GM12878 (cell line): ENCODE data around the gene DCTN2. TPM values are rescaled to one million over a fixed set of nuclear protein-coding genes. Genes with fewer than 3 reads are reported as not detected.

ENCODE experiments used
- ATAC-seq: fragments of 200-7000 bp; cut with Tn5 transposase; 3 replicates; pipeline ENCODE4 v1.9.1; 2020; ENCODE audit warnings: mild to moderate bottlenecking, moderate library complexity
- BruUV-seq: library from RNA; stranded (reverse); fragments of 400-500 nt; replicated peaks from 2 replicates; lab custom pipeline; 2021; lab: Mats Ljungman, UMichigan
- CTCF ChIA-PET: fragments of 300-600 bp; sonication (Branson Sonifier 250); formaldehyde crosslinking; extraction: SDS; loops from one replicate; lab custom pipeline; 2021; ENCODE audit warnings: inconsistent platforms; lab: Yijun Ruan, JAX
- POLR2A ChIA-PET: fragments of 350-600 bp; formaldehyde crosslinking; extraction: SDS; loops from one replicate; lab custom pipeline; 2021; ENCODE audit warnings: inconsistent platforms; lab: Charles Lee
- RAD21 ChIA-PET: fragments of 300-600 bp; sonication (Branson Sonifier 250); formaldehyde crosslinking; loops from one replicate; lab custom pipeline; 2023; ENCODE audit warnings: antibody characterized with exemption; ENCODE audit not compliant: unreplicated experiment; lab: Charles Lee
- SMC1A ChIA-PET: fragments of 300-600 bp; sonication (Branson Sonifier 250); formaldehyde crosslinking; loops from one replicate; lab custom pipeline; 2023; ENCODE audit not compliant: unreplicated experiment, uncharacterized antibody; lab: Charles Lee
- DNase-seq: peaks from one replicate; pipeline ENCODE4 v3.0.0-alpha.2; 2011; ENCODE audit warnings: low read depth, low spot score
- FAIRE-seq: peaks from 3 replicates; lab custom pipeline; 2011; peaks lifted over from hg19 to GRCh38; lab: Jason Lieb, UNC
- H2AFZ ChIP-seq: 2 replicates; pipeline ENCODE4 v1.6.0; 2011; ENCODE audit warnings: low read depth, low read length, control low read depth; ENCODE audit not compliant: control insufficient read depth
- H3K27ac ChIP-seq: 2 replicates; pipeline ENCODE4 v1.5.1; 2011; ENCODE audit warnings: control low read depth; ENCODE audit not compliant: control insufficient read depth, insufficient read depth
- H3K27me3 ChIP-seq, 2 experiments: replicated peaks in 1 of 2; 2 replicates each; pipeline versions ENCODE4 v1.6.0 to v1.6.1; 2011; ENCODE audit warnings: low read length in 1 of 2; ENCODE audit not compliant: control insufficient read depth in 2 of 2, insufficient read depth in 2 of 2
- H3K36me3 ChIP-seq, 2 experiments: 2 replicates each; pipeline ENCODE4 v1.5.1; 2011; ENCODE audit warnings: low read length in 1 of 2; ENCODE audit not compliant: control insufficient read depth in 2 of 2, insufficient read depth in 2 of 2
- H3K4me1 ChIP-seq: 2 replicates; pipeline ENCODE4 v1.6.1; 2011; ENCODE audit warnings: mild to moderate bottlenecking, low read length, moderate library complexity, mixed read lengths; ENCODE audit not compliant: control insufficient read depth, insufficient read depth
- H3K4me2 ChIP-seq: 2 replicates; pipeline ENCODE4 v1.6.0; 2011; ENCODE audit warnings: control low read depth; ENCODE audit not compliant: control insufficient read depth, insufficient read depth
- H3K4me3 ChIP-seq: fragments of 200-600 bp; sonication (generic); 2 replicates; pipeline ENCODE4 v1.5.1; 2016
- H3K79me2 ChIP-seq: 2 replicates; pipeline ENCODE4 v1.6.0; 2011; ENCODE audit warnings: low read length; ENCODE audit not compliant: control insufficient read depth, insufficient read depth
- H3K9ac ChIP-seq: 2 replicates; pipeline ENCODE4 v1.8.0; 2011; ENCODE audit warnings: low read length, control low read depth, mixed read lengths; ENCODE audit not compliant: control insufficient read depth, insufficient read depth
- H3K9me3 ChIP-seq: replicated peaks from 3 replicates; pipeline ENCODE4 v1.5.1; 2011; ENCODE audit warnings: mild to moderate bottlenecking, low read length; ENCODE audit not compliant: control insufficient read depth, insufficient read depth
- H4K20me1 ChIP-seq: 2 replicates; pipeline ENCODE4 v1.6.0; 2011; ENCODE audit not compliant: control insufficient read depth, insufficient read depth
- GABPA ChIP-seq: IDR thresholded peaks from 2 replicates; pipeline ENCODE4 v1.6.1; 2014; ENCODE audit warnings: antibody characterized with exemption, low read depth, mild to moderate bottlenecking, inconsistent platforms
- HDGF ChIP-seq: fragments of 450-650 bp; IDR thresholded peaks from 2 replicates; pipeline ENCODE4 v1.6.1; 2016; ENCODE audit warnings: antibody characterized with exemption
- MTA3 ChIP-seq: IDR thresholded peaks from 2 replicates; pipeline ENCODE4 v1.6.1; 2012; ENCODE audit warnings: low read length, inconsistent platforms, borderline replicate concordance
- NFYB ChIP-seq: IDR thresholded peaks from 2 replicates; pipeline ENCODE4 v1.6.1; 2011; ENCODE audit warnings: low read depth, mild to moderate bottlenecking, low read length, improper control_type of control experiment, moderate library complexity; ENCODE audit not compliant: insufficient read depth
- NR2C2 ChIP-seq: IDR thresholded peaks from 2 replicates; pipeline ENCODE4 v1.6.1; 2011; ENCODE audit warnings: borderline replicate concordance, low read depth; ENCODE audit not compliant: control insufficient read depth, insufficient read length
- SIN3A ChIP-seq: IDR thresholded peaks from 2 replicates; pipeline ENCODE4 v1.6.1; 2012; ENCODE audit warnings: low read depth, low read length, improper control_type of control experiment
- SMAD1 ChIP-seq: fragments of 450-650 bp; IDR thresholded peaks from 2 replicates; pipeline ENCODE4 v1.6.1; 2018; ENCODE audit warnings: mild to moderate bottlenecking, low read depth; ENCODE audit not compliant: partially characterized antibody
- YY1 ChIP-seq: IDR thresholded peaks from 2 replicates; pipeline ENCODE4 v1.6.1; 2011; ENCODE audit warnings: low read depth, mild to moderate bottlenecking, low read length
- ZNF622 ChIP-seq: fragments of 450-650 bp; IDR thresholded peaks from 2 replicates; pipeline ENCODE4 v1.6.1; 2017; ENCODE audit warnings: mild to moderate bottlenecking, inconsistent platforms
- WGBS: methylation state at CpG from one replicate; pipeline ENCODE4 v1.1.6; 2016; ENCODE audit warnings: low lambda C conversion rate; ENCODE audit not compliant: insufficient replicate concordance, insufficient coverage; ENCODE audit errors: missing lambda C conversion rate; 5-methylcytosine and 5-hydroxymethylcytosine counted together
- in situ Hi-C: fragments of 300-500 bp; cut with MboI; formaldehyde crosslinking; loops from 9 replicates; pipeline ENCODE4 v1.14.3; 2018; ENCODE audit warnings: mixed read lengths
- intact Hi-C: fragments of 100-400 bp; cut with micrococcal nuclease; formaldehyde crosslinking; loops from one replicate; pipeline ENCODE4 v1.14.2; 2022; ENCODE audit not compliant: unreplicated experiment
- polyA plus RNA-seq, 11 experiments: library from polyadenylated mRNA; depleted of rRNA in 4 of 11; unstranded in 6 of 11; stranded (reverse) in 5 of 11; fragments of >200 nt; fragmentation: Nextera tagmentation in 4 of 11; fragmentation: Illumina TruSeq in 1 of 11; extraction: Ambion mirVana in 4 of 11; extraction: Trizol in 1 of 11; gene quantifications; 1 replicate in 1 of 11; 2 replicates in 10 of 11; pipeline versions ENCODE4 v1.2.1 to v1.2.3, GENCODE V29; 2011 to 2016; ENCODE audit warnings: inconsistent platforms in 2 of 11, missing spikeins in 2 of 11, low read depth in 1 of 11
- total RNA-seq, 4 experiments: library from RNA; depleted of rRNA in 3 of 4; stranded (reverse); fragments of >200 nt in 3 of 4; fragmentation: Illumina TruSeq in 1 of 4; extraction: Trizol in 1 of 4; gene quantifications; 2 replicates each; pipeline versions ENCODE4 v1.2.1 to v1.2.3, GENCODE V29; 2013 to 2021
- TF ChIP-seq, protein P1 (sequence below): fragments of 150-350 bp; IDR thresholded peaks from 2 replicates; pipeline ENCODE4 v1.6.1; 2014; ENCODE audit warnings: mild to moderate bottlenecking, low read depth, low read length
- TF ChIP-seq, protein P2 (sequence below): fragments of 450-650 bp; IDR thresholded peaks from 2 replicates; pipeline ENCODE4 v1.6.1; 2016; ENCODE audit warnings: mild to moderate bottlenecking, moderate library complexity, borderline replicate concordance

Gene DCTN2
- total and polyA plus RNA-seq, 10 of the 15 experiments (the other 5 are each of a cell fraction or from before 2014, with no cell fraction given), result 32.3 to 171 (median 100) TPM

DNA sequence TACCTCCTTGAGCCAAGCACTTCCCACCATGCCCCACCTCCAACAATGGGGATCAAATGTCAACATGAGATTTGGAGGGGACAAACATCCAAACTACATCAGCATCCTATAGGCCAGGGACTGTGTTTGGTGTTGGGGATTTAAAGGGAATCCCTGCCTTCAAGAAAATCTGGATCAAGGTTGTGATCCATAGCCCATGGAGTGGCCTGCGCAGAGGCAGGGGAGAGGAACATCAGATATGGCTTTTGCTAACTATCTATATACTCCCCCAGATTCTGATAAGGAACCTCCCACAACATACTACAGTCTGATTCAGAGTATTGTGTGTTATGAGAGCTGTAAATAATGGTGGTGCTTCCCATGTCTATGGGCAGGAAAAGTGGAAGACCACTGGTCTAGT lies 7.9 kb upstream of the DCTN2 start:
- POLR2A ChIA-PET, result no interaction called here
- Histone ChIP-seq H3K4me3 (no peak overlapping the region), H2AFZ (no peak overlapping the region), H3K27me3 (peaks cover 0 to 3% of the 10 kb centered on the region in 2 experiments; a peak in 1 of 4 replicates), H3K4me1 (no peaks in the 10 kb centered on the region), H3K79me2 (no peaks in the 10 kb centered on the region), H3K36me3 (no peaks in the 10 kb centered on the region), H3K9ac (no peak overlapping the region), H4K20me1 (no peaks in the 10 kb centered on the region), H3K27ac (no peak overlapping the region), H3K9me3 (no peaks in the 10 kb centered on the region), H3K4me2 (no peak overlapping the region)
- TF ChIP-seq ZNF622, result no peak
- TF ChIP-seq GABPA, result no peak
- TF ChIP-seq, protein P1, sequence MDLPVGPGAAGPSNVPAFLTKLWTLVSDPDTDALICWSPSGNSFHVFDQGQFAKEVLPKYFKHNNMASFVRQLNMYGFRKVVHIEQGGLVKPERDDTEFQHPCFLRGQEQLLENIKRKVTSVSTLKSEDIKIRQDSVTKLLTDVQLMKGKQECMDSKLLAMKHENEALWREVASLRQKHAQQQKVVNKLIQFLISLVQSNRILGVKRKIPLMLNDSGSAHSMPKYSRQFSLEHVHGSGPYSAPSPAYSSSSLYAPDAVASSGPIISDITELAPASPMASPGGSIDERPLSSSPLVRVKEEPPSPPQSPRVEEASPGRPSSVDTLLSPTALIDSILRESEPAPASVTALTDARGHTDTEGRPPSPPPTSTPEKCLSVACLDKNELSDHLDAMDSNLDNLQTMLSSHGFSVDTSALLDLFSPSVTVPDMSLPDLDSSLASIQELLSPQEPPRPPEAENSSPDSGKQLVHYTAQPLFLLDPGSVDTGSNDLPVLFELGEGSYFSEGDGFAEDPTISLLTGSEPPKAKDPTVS, result no peak
- no peak for TF ChIP-seq NR2C2
- TF ChIP-seq MTA3, result no peak
- TF ChIP-seq YY1, result no peak
- ATAC-seq (no peak), FAIRE-seq (no peak), DNase-seq (no peak)
- in situ Hi-C loops (no loop called here), intact Hi-C loops (no loop called here)
- RAD21 ChIA-PET, result no interaction called here
- SMC1A ChIA-PET, result no interaction called here
- CTCF ChIA-PET, result interaction anchor here (1.7 kb wide), 1 partner anchor 100 kb away, joined by 4 read pairs; the partner anchor contains the start of gene INHBE
- 47% methylated on average over 1 of the region's 1 CpG for WGBS
- no TSS peak for BruUV-seq

GRCh38 chr12:57554453-57554852 lies 7.5 kb upstream of the DCTN2 start:
- POLR2A ChIA-PET, result no interaction called here
- Histone ChIP-seq H3K9me3 (no peaks in the 10 kb centered on the region), H4K20me1 (no peaks in the 10 kb centered on the region), H3K9ac (no peak overlapping the region), H3K36me3 (no peaks in the 10 kb centered on the region), H2AFZ (no peak overlapping the region), H3K27ac (no peak overlapping the region), H3K27me3 (peaks cover 0 to 3% of the 10 kb centered on the region in 2 experiments; a peak in 1 of 4 replicates), H3K4me1 (0 out of 2 replicates have a peak, but pooled peaks cover under 1% of the 10 kb centered on the region), H3K79me2 (no peaks in the 10 kb centered on the region), H3K4me2 (no peak overlapping the region), H3K4me3 (no peak overlapping the region)
- in situ Hi-C loops (no loop called here), intact Hi-C loops (no loop called here)
- no TSS peak for BruUV-seq
- CTCF ChIA-PET, result interaction anchor here (1.7 kb wide), 1 partner anchor 99 kb away, joined by 4 read pairs; the partner anchor contains the start of gene INHBE
- WGBS, result 75% methylated on average over 2 of the region's 2 CpGs
- DNase-seq, result no peak
- RAD21 ChIA-PET, result no interaction called here
- SMC1A ChIA-PET, result no interaction called here
- FAIRE-seq, result no peak
- no peak for ATAC-seq
- TF ChIP-seq SIN3A (no peak), YY1 (no peak), HDGF (no peak), NFYB (no peak), SMAD1 (no peak)
- TF ChIP-seq, protein P2, sequence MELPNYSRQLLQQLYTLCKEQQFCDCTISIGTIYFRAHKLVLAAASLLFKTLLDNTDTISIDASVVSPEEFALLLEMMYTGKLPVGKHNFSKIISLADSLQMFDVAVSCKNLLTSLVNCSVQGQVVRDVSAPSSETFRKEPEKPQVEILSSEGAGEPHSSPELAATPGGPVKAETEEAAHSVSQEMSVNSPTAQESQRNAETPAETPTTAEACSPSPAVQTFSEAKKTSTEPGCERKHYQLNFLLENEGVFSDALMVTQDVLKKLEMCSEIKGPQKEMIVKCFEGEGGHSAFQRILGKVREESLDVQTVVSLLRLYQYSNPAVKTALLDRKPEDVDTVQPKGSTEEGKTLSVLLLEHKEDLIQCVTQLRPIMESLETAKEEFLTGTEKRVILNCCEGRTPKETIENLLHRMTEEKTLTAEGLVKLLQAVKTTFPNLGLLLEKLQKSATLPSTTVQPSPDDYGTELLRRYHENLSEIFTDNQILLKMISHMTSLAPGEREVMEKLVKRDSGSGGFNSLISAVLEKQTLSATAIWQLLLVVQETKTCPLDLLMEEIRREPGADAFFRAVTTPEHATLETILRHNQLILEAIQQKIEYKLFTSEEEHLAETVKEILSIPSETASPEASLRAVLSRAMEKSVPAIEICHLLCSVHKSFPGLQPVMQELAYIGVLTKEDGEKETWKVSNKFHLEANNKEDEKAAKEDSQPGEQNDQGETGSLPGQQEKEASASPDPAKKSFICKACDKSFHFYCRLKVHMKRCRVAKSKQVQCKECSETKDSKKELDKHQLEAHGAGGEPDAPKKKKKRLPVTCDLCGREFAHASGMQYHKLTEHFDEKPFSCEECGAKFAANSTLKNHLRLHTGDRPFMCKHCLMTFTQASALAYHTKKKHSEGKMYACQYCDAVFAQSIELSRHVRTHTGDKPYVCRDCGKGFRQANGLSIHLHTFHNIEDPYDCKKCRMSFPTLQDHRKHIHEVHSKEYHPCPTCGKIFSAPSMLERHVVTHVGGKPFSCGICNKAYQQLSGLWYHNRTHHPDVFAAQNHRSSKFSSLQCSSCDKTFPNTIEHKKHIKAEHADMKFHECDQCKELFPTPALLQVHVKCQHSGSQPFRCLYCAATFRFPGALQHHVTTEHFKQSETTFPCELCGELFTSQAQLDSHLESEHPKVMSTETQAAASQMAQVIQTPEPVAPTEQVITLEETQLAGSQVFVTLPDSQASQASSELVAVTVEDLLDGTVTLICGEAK, result no peak
